Esophagus (tissue), 2 donors: ENCODE results near the gene ADAM10. TPM values are rescaled to one million over a fixed set of nuclear protein-coding genes. Genes with fewer than 3 reads are reported as not detected.

Source experiments
- H3K27ac ChIP-seq, 2 donors: one replicate each; pipeline ENCODE4 v1.5.1; 2013; ENCODE audit warnings: low read depth in 2 of 2, mild to moderate bottlenecking in 2 of 2, inconsistent platforms in 1 of 2, low read length in 1 of 2, moderate library complexity in 1 of 2
- H3K27me3 ChIP-seq, 2 donors: one replicate each; pipeline ENCODE4 v1.6.1; 2013; ENCODE audit warnings: low read length in 2 of 2, control low read depth in 1 of 2, mild to moderate bottlenecking in 1 of 2; ENCODE audit not compliant: insufficient read depth in 2 of 2, control insufficient read depth in 1 of 2
- H3K36me3 ChIP-seq, 2 donors: one replicate each; pipeline ENCODE4 v1.6.1; 2013; ENCODE audit warnings: low read length in 1 of 2; ENCODE audit not compliant: control insufficient read depth in 2 of 2, insufficient read depth in 2 of 2
- H3K4me1 ChIP-seq, 2 donors: one replicate each; pipeline ENCODE4 v1.6.1; 2013; ENCODE audit warnings: low read length in 1 of 2; ENCODE audit not compliant: control insufficient read depth in 2 of 2, insufficient read depth in 2 of 2
- H3K4me3 ChIP-seq, 2 donors: one replicate each; pipeline ENCODE4 v1.5.1; 2013; ENCODE audit warnings: low read length in 2 of 2, mild to moderate bottlenecking in 2 of 2, low read depth in 1 of 2, moderate library complexity in 1 of 2
- H3K9me3 ChIP-seq, 2 donors: one replicate each; pipeline ENCODE4 v1.6.1; 2013; ENCODE audit warnings: mild to moderate bottlenecking in 2 of 2, low read depth in 1 of 2, low read length in 1 of 2, moderate library complexity in 1 of 2; ENCODE audit not compliant: control insufficient read depth in 2 of 2, insufficient read depth in 1 of 2
- WGBS, 2 donors: extraction: QIAGEN DNeasy Blood & Tissue Kit; methylation state at CpG; one replicate each; pipeline ENCODE4 v1.1.7; 2013; 5-methylcytosine and 5-hydroxymethylcytosine counted together
- polyA plus RNA-seq, 2 donors: library from polyadenylated mRNA; stranded (reverse); fragments of 200-250 nt; gene quantifications; one replicate each; pipeline ENCODE4 v1.2.3, GENCODE V29; 2013
- donor health status: healthy with polysubstance abuse.
- donor health status: Bipolar disorder and iron deficiency.

Gene ADAM10
- polyA plus RNA-seq, 2 donors = 9.7 to 16.0 TPM

- Histone ChIP-seq H3K27me3 (no peaks in the 10 kb centered on the region), H3K4me1 (no peaks in the 10 kb centered on the region), H3K27ac (no peak overlapping the region), H3K4me3 (no peak overlapping the region), H3K36me3 (no peaks in the 10 kb centered on the region), H3K9me3 (no peaks in the 10 kb centered on the region)
- 69 to 71% methylated on average over 4 of the region's 4 CpGs for WGBS, 2 donors
Observed at GRCh38 chr15:58565619-58566018, 183.9 kb downstream of the ADAM10 start.

GRCh38 chr15:58564981-58565380 lies 184.5 kb downstream of the ADAM10 start:
- no peak overlapping the region for H3K27ac ChIP-seq
- no peaks in the 10 kb centered on the region for H3K4me1 ChIP-seq
- no peaks in the 10 kb centered on the region for H3K36me3 ChIP-seq
- H3K27me3 ChIP-seq = no peaks in the 10 kb centered on the region
- 73 to 95% methylated on average over 5 to 6 of the region's 6 CpGs for WGBS, 2 donors
- no peaks in the 10 kb centered on the region for H3K9me3 ChIP-seq
- no peak overlapping the region for H3K4me3 ChIP-seq

- no peak overlapping the region for H3K27ac ChIP-seq
- H3K4me3 ChIP-seq = no peak overlapping the region
- no peaks in the 10 kb centered on the region for H3K36me3 ChIP-seq
- H3K9me3 ChIP-seq = no peaks in the 10 kb centered on the region
- H3K4me1 ChIP-seq = no peaks in the 10 kb centered on the region
- 47 to 70% methylated on average over 3 of the region's 3 CpGs for WGBS, 2 donors
- no peaks in the 10 kb centered on the region for H3K27me3 ChIP-seq
Observed at GRCh38 chr15:58562135-58562534, 187.4 kb downstream of the ADAM10 start.

GRCh38 chr15:58561321-58561720 lies 188.2 kb downstream of the ADAM10 start:
- Histone ChIP-seq H3K27me3 (no peaks in the 10 kb centered on the region), H3K36me3 (no peaks in the 10 kb centered on the region), H3K4me1 (no peaks in the 10 kb centered on the region), H3K9me3 (no peaks in the 10 kb centered on the region), H3K27ac (no peak overlapping the region), H3K4me3 (no peak overlapping the region)
- WGBS, 2 donors = 3 to 5% methylated on average over 1 of the region's 1 CpG

- Histone ChIP-seq H3K27me3 (no peaks in the 10 kb centered on the region), H3K4me3 (no peak overlapping the region)
- WGBS, 2 donors = 74 to 78% methylated on average over 6 of the region's 6 CpGs
Observed at GRCh38 chr15:58559904-58560588, 189.5 kb downstream of the ADAM10 start.

GRCh38 chr15:58558777-58559176 lies 190.7 kb downstream of the ADAM10 start:
- 75 to 90% methylated on average over 1 of the region's 1 CpG for WGBS, 2 donors
- no peak overlapping the region for H3K27ac ChIP-seq

More at GRCh38 chr15:58559904-58560588, 189.5 kb downstream of the ADAM10 start:
- H3K4me1 ChIP-seq = no peaks in the 10 kb centered on the region
- H3K9me3 ChIP-seq = no peaks in the 10 kb centered on the region
- H3K36me3 ChIP-seq = no peaks in the 10 kb centered on the region
- H3K27ac ChIP-seq = no peak overlapping the region

GRCh38 chr15:58556541-58556940 lies 193.0 kb downstream of the ADAM10 start:
- no peak overlapping the region for H3K27ac ChIP-seq
- H3K36me3 ChIP-seq = no peaks in the 10 kb centered on the region
- no peak overlapping the region for H3K4me3 ChIP-seq
- 73 to 78% methylated on average over 3 of the region's 3 CpGs for WGBS, 2 donors
- no peaks in the 10 kb centered on the region for H3K9me3 ChIP-seq
- H3K27me3 ChIP-seq = no peaks in the 10 kb centered on the region
- no peaks in the 10 kb centered on the region for H3K4me1 ChIP-seq

More at GRCh38 chr15:58558777-58559176, 190.7 kb downstream of the ADAM10 start:
- Histone ChIP-seq H3K4me3 (no peak overlapping the region), H3K4me1 (no peaks in the 10 kb centered on the region), H3K36me3 (no peaks in the 10 kb centered on the region), H3K9me3 (no peaks in the 10 kb centered on the region), H3K27me3 (no peaks in the 10 kb centered on the region)

- 76 to 91% methylated on average over 2 of the region's 2 CpGs for WGBS, 2 donors
- Histone ChIP-seq H3K36me3 (no peaks in the 10 kb centered on the region), H3K4me1 (no peaks in the 10 kb centered on the region), H3K9me3 (no peaks in the 10 kb centered on the region), H3K27me3 (no peaks in the 10 kb centered on the region), H3K27ac (no peak overlapping the region), H3K4me3 (no peak overlapping the region)
Observed at GRCh38 chr15:58556028-58556361, 193.5 kb downstream of the ADAM10 start.

- Histone ChIP-seq H3K4me3 (no peak overlapping the region), H3K9me3 (no peaks in the 10 kb centered on the region), H3K36me3 (no peaks in the 10 kb centered on the region), H3K27me3 (no peaks in the 10 kb centered on the region), H3K4me1 (no peaks in the 10 kb centered on the region), H3K27ac (no peak overlapping the region)
- WGBS, 2 donors = 81 to 87% methylated on average over 15 of the region's 15 CpGs
Observed at GRCh38 chr15:58555162-58556027, 194.1 kb downstream of the ADAM10 start.
